Lower lobe of right lung (tissue), 2 donors: Measurements from ENCODE around the gene INTS4. TPM values are rescaled to one million over a fixed set of nuclear protein-coding genes. Genes with fewer than 3 reads are reported as not detected.
"Not testable (repeated sequence)": the region's sequence is repeated elsewhere in the genome, so short reads cannot be mapped to it uniquely, and the experiment has no call there.

Experiments
- ATAC-seq, 2 donors: fragments of 200-7000 bp; cut with Tn5 transposase; one replicate each; pipeline ENCODE4 v1.9.1; 2020 to 2022; ENCODE audit warnings: mild to moderate bottlenecking in 2 of 2, moderate library complexity in 2 of 2
- DNase-seq: peaks from one replicate; pipeline ENCODE4 v3.0.0-alpha.2; 2020
- H3K27ac ChIP-seq: fragments of 200-600 bp; one replicate; pipeline ENCODE4 v1.8.0; 2022
- H3K27me3 ChIP-seq: fragments of 200-600 bp; one replicate; pipeline ENCODE4 v1.8.0; 2022; ENCODE audit warnings: low read depth
- H3K36me3 ChIP-seq: fragments of 200-600 bp; one replicate; pipeline ENCODE4 v1.8.0; 2022; ENCODE audit warnings: mild to moderate bottlenecking
- H3K4me1 ChIP-seq: fragments of 200-600 bp; one replicate; pipeline ENCODE4 v1.8.0; 2022
- H3K4me3 ChIP-seq: fragments of 200-600 bp; one replicate; pipeline ENCODE4 v1.8.0; 2022; ENCODE audit warnings: mild to moderate bottlenecking
- H3K9me3 ChIP-seq: fragments of 200-600 bp; one replicate; pipeline ENCODE4 v1.8.0; 2022
- CTCF ChIP-seq: fragments of 200-600 bp; IDR thresholded peaks from one replicate; pipeline ENCODE4 v1.8.0; 2022; ENCODE audit warnings: antibody characterized with exemption, mild to moderate bottlenecking
- intact Hi-C: fragments of 100-400 bp; cut with DNase I; formaldehyde crosslinking; loops from one replicate; pipeline ENCODE4 v1.11.0; 2022
- total RNA-seq: library from RNA; stranded (reverse); fragmentation: NEBNext Ultra II Directional; extraction: Animal tissue kit (Norgen Biotek cat#: 25700); gene quantifications from one replicate; pipeline ENCODE4 v1.2.1, GENCODE V29; 2021
- donor health status: DM: no; HTN: yes; CAD: no; lungs with severe emphysema.

INTS4 gene
- total RNA-seq, 1 donor from 2014 or later = 35.4 TPM

DNA sequence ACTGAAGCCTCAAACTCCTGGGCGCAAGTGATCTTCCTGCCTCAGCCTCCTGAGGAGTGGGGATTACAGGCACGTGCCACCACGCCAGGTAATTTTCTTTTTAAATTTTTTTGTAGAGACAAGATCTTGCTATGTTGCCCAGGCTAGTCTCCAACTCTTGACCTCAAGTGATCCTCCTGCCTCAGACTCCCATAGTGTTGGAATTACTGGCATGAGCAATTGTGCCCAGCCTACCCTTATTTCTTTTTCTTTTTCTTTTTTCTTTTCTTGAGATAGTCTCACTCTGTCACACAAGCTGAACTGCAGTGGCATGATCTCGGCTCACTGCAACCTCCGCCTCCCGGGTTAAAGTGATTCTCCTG is 109.7 kb downstream of the INTS4 start:
- intact Hi-C loops = no loop called here
- no peaks in the 10 kb centered on the region for H3K9me3 ChIP-seq
- no peak for DNase-seq
- no peak overlapping the region for H3K27ac ChIP-seq
- no peak for TF ChIP-seq CTCF
- peaks cover 63% of the 10 kb centered on the region for H3K36me3 ChIP-seq
- H3K4me1 ChIP-seq = no peaks in the 10 kb centered on the region
- no peak overlapping the region for H3K4me3 ChIP-seq
- ATAC-seq = no peak
- H3K27me3 ChIP-seq = no peaks in the 10 kb centered on the region

- DNase-seq = no peak
- no peaks in the 10 kb centered on the region for H3K27me3 ChIP-seq
- no peak for ATAC-seq
- no peak for TF ChIP-seq CTCF
- no peak overlapping the region for H3K27ac ChIP-seq
- intact Hi-C loops = no loop called here
- peaks cover 63% of the 10 kb centered on the region for H3K36me3 ChIP-seq
- H3K9me3 ChIP-seq = no peaks in the 10 kb centered on the region
- H3K4me3 ChIP-seq = no peak overlapping the region
- H3K4me1 ChIP-seq = no peaks in the 10 kb centered on the region
These were observed 110.2 kb downstream of the INTS4 start for GRCh38 chr11:77884186-77884828.

DNA sequence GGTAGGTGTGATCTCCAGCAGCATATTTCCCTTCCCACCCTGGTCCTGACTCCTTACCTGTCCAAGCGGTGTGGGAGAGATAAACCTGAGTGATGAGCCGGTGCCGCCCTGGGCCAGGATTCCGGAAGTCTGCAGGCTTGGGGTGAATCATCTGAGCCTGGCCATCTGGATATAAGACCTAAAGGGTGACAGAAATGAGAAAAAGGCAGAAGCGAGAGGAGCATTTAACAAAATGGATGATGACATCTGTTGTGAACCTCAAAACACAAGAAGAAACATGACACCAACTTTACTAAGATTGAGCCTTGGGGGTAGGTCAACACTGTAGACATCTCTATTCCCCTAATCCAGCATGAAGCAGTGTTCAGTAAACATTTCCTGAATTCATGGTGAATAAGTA is 110.7 kb downstream of the INTS4 start:
- TF ChIP-seq CTCF = no peak
- H3K36me3 ChIP-seq = peaks cover 68% of the 10 kb centered on the region
- H3K4me1 ChIP-seq = no peaks in the 10 kb centered on the region
- DNase-seq (no peak), ATAC-seq (no peak)
- H3K27me3 ChIP-seq = no peaks in the 10 kb centered on the region
- H3K9me3 ChIP-seq = no peaks in the 10 kb centered on the region
- intact Hi-C loops = no loop called here
- no peak overlapping the region for H3K27ac ChIP-seq
- H3K4me3 ChIP-seq = no peak overlapping the region

DNA sequence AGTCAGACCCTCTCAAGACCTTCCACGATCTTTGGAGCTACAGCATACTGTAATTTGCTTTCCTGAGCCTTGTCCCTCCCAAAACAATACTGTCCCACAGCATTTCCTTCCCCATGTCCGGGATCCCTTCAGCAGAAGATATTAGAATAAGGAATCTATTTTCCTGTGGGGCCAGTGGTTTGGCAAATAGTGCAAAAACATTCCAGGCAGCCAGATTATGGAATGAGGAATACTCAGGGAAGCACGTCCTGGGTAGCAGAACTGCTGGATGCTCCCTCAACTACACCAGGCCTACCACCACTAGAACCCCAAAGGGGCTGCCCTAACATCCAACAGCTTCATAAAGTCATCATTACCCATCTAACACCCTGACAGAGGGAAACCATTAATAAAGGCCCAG is 112.1 kb downstream of the INTS4 start:
- TF ChIP-seq CTCF = no peak
- Histone ChIP-seq H3K4me3 (no peak overlapping the region), H3K36me3 (peaks cover 81% of the 10 kb centered on the region), H3K27ac (no peak overlapping the region), H3K4me1 (no peaks in the 10 kb centered on the region), H3K27me3 (no peaks in the 10 kb centered on the region), H3K9me3 (no peaks in the 10 kb centered on the region)
- intact Hi-C loops = no loop called here
- ATAC-seq (no peak), DNase-seq (no peak)

GRCh38 chr11:77879218-77879617 is 115.2 kb downstream of the INTS4 start:
- Histone ChIP-seq H3K9me3 (no peaks in the 10 kb centered on the region), H3K4me1 (no peaks in the 10 kb centered on the region), H3K4me3 (no peak overlapping the region), H3K27ac (no peak overlapping the region), H3K36me3 (peaks cover 86% of the 10 kb centered on the region), H3K27me3 (no peaks in the 10 kb centered on the region)
- intact Hi-C loops = no loop called here
- ATAC-seq (peak in 1 of 2 donors; percentile 16), DNase-seq (no peak)
- no peak for TF ChIP-seq CTCF

GRCh38 chr11:77878247-77878646 is 116.2 kb downstream of the INTS4 start:
- intact Hi-C loops, H3K4me3 ChIP-seq, DNase-seq, H3K9me3 ChIP-seq, H3K27ac ChIP-seq, H3K27me3 ChIP-seq, H3K4me1 ChIP-seq: not testable (repeated sequence)
- ATAC-seq = peak in 1 of 2 donors; percentile 36
- peaks cover 84% of the 10 kb centered on the region for H3K36me3 ChIP-seq
